DOHH2 (cell line): Measurements from ENCODE around the gene EIF4E2.

ENCODE experiments used
- H3F3A ChIP-seq: fragments of 200-600 bp; sonication (generic), shearing (Covaris generic); 2 replicates; pipeline ENCODE4 v1.6.0; 2016; ENCODE audit warnings: antibody characterized with exemption, mild to moderate bottlenecking; ENCODE audit not compliant: control insufficient read depth, insufficient read depth
- H3K27ac ChIP-seq: fragments of 200-600 bp; sonication (generic); 2 replicates; pipeline ENCODE4 v1.5.1; 2014; ENCODE audit warnings: low read depth, mild to moderate bottlenecking, low read length, moderate library complexity
- H3K27me3 ChIP-seq: fragments of 200-600 bp; sonication (generic); 2 replicates; pipeline ENCODE4 v1.6.1; 2014; ENCODE audit warnings: mild to moderate bottlenecking, low read length, mixed read lengths; ENCODE audit not compliant: control insufficient read depth
- H3K36me3 ChIP-seq: fragments of 200-600 bp; sonication (generic); 2 replicates; pipeline ENCODE4 v1.6.1; 2014; ENCODE audit warnings: mild to moderate bottlenecking, low read length, moderate library complexity, mixed read lengths; ENCODE audit not compliant: control insufficient read depth
- H3K4me1 ChIP-seq: fragments of 200-600 bp; sonication (generic); 2 replicates; pipeline ENCODE4 v1.6.1; 2014; ENCODE audit warnings: mild to moderate bottlenecking, low read length, mixed read lengths; ENCODE audit not compliant: control insufficient read depth
- H3K4me2 ChIP-seq: fragments of 200-600 bp; sonication (generic); 2 replicates; pipeline ENCODE4 v1.6.0; 2014; ENCODE audit warnings: mild to moderate bottlenecking, low read length, moderate library complexity
- H3K4me3 ChIP-seq: fragments of 200-600 bp; sonication (generic); 2 replicates; pipeline ENCODE4 v1.5.1; 2014; ENCODE audit warnings: mild to moderate bottlenecking, low read length, mixed read lengths
- H3K79me2 ChIP-seq: fragments of 200-600 bp; sonication (generic); 2 replicates; pipeline ENCODE4 v1.6.1; 2014; ENCODE audit warnings: mild to moderate bottlenecking, low read length, mixed read lengths; ENCODE audit not compliant: control insufficient read depth
- H3K9me2 ChIP-seq: fragments of 200-600 bp; sonication (generic); replicated peaks from 2 replicates; pipeline ENCODE4 v1.6.1; 2014; ENCODE audit warnings: mild to moderate bottlenecking, low read length, mixed read lengths; ENCODE audit not compliant: control insufficient read depth
- H3K9me3 ChIP-seq: fragments of 200-600 bp; sonication (generic); 2 replicates; pipeline ENCODE4 v1.6.1; 2014; ENCODE audit warnings: antibody characterized with exemption, low read length, mixed read lengths; ENCODE audit not compliant: control insufficient read depth, insufficient read depth
- H4K20me1 ChIP-seq: fragments of 200-600 bp; sonication (generic); 2 replicates; pipeline ENCODE4 v1.6.0; 2014; ENCODE audit warnings: low read depth, mild to moderate bottlenecking, antibody characterized with exemption, low read length, moderate library complexity; ENCODE audit not compliant: control insufficient read depth, insufficient read depth
- CTCF ChIP-seq: fragments of 200-600 bp; sonication (generic); IDR thresholded peaks from one replicate; pipeline ENCODE4 v1.5.1; 2014; ENCODE audit warnings: antibody characterized with exemption, mild to moderate bottlenecking, low read depth, low read length; ENCODE audit not compliant: poor library complexity, severe bottlenecking
- EZH2phosphoT487 ChIP-seq: fragments of 200-600 bp; sonication (generic); IDR thresholded peaks from 2 replicates; pipeline ENCODE4 v1.6.1; 2017; ENCODE audit warnings: borderline replicate concordance, mild to moderate bottlenecking, antibody characterized with exemption, low read length, moderate library complexity, mixed read lengths

Gene EIF4E2

DNA sequence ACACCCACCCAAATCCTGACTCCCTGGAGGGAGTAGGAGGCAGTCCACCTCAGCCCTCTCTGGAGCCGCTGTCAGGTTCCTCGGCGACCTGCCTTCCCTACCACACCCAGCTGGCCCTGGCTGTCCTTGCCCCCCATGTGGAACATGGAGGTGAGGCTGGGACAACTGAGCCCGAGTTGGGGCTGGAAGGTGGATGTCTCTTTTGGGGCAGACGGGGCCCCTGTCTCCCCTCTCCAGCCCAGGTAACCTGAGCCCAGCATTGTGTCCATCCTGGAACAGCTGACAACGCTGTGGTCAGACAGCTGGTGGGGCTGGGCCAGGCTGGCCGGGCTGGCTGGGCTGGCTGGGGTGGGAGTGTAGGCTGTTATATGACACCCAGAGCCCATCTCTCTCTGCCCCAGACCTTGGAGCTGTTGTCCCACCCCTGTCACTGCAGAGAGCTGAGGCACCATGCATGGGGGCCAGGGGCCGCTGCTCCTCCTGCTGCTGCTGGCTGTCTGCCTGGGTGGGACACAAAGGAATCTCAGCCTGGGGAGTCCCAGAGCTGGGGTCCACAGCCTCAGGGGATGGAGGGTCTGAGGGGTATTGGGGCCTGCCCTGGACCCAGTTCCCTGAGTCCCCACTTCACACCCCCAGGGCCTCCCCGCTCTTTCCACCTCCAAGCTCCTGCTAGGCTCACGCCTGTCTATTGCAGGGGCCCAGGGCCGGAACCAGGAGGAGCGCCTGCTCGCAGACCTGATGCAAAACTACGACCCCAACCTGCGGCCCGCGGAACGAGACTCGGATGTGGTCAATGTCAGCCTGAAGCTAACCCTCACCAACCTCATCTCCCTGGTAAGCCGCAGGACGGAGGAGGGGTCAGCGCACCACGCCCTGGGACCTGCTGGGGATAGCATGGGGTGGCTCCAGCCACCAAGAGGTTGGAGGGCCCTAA lies 10.9 kb upstream of the EIF4E2 start, which contains the start of gene CHRNG:
CHRNG (plus strand) TSS at position 395 of the 934 bp plus-strand sequence; CDS start at position 451, 56 bp downstream.
- no peaks in the 10 kb centered on the region; the same call in 1 of the 2 replicates for H3F3A ChIP-seq
- no peak for TF ChIP-seq EZH2phosphoT487
- no peak for TF ChIP-seq CTCF
- H3K9me3 ChIP-seq: no peaks in the 10 kb centered on the region
- H3K36me3 ChIP-seq: no peaks in the 10 kb centered on the region
- no peak within 1 kb of the TSS for H3K4me3 ChIP-seq
- H4K20me1 ChIP-seq: no peaks in the 10 kb centered on the region; the same call in 1 of the 2 replicates
- peaks cover 19% of the 10 kb centered on the region for H3K4me1 ChIP-seq
- no peaks in the 10 kb centered on the region for H3K9me2 ChIP-seq
- H3K27ac ChIP-seq: no peak within 1 kb of the TSS
- no peak within 1 kb of the TSS for H3K4me2 ChIP-seq
- no peaks in the 10 kb centered on the region for H3K27me3 ChIP-seq
- no peaks in the 10 kb centered on the region for H3K79me2 ChIP-seq

DNA sequence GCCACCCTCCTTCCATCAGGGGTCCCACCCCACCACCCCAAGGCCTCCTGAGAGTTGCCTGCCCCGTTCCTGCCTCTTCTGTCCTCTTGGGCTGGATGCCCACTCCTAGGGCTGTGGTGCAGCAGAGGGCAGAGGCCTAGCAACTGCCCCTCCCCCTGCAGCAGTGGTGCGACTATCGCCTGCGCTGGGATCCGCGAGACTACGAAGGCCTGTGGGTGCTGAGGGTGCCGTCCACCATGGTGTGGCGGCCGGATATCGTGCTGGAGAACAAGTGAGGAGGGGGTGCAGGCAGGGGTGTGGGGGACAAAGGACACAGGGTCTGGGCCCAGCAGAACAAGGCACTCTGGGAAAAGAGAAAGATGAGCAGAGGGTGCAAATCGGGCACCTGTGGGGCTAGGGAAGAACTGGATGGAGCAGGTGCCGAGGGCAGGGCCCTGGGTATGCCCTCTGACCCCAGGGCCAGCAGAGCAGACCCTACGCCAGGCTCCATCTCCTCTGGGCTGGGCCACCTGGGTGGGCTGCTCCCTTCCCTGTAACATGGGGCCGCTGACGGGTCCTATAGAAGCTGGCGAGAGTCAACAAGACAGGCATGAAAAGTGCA lies 9.9 kb upstream of the EIF4E2 start:
- H3K27me3 ChIP-seq: no peaks in the 10 kb centered on the region
- TF ChIP-seq EZH2phosphoT487 (no peak), CTCF (no peak)
- no peak overlapping the region for H3K27ac ChIP-seq
- H3F3A ChIP-seq: no peaks in the 10 kb centered on the region; the same call in 1 of the 2 replicates
- no peaks in the 10 kb centered on the region for H3K9me3 ChIP-seq
- H4K20me1 ChIP-seq: no peaks in the 10 kb centered on the region; the same call in 1 of the 2 replicates
- H3K79me2 ChIP-seq: peaks cover 3% of the 10 kb centered on the region
- H3K4me3 ChIP-seq: no peak overlapping the region
- peaks cover 19% of the 10 kb centered on the region for H3K4me1 ChIP-seq
- peaks cover 3% of the 10 kb centered on the region; the same call in 1 of the 2 replicates for H3K36me3 ChIP-seq
- no peaks in the 10 kb centered on the region for H3K9me2 ChIP-seq
- H3K4me2 ChIP-seq: no peak overlapping the region

GRCh38 chr2:232541195-232541960 lies 9.1 kb upstream of the EIF4E2 start:
- peaks cover 19% of the 10 kb centered on the region for H3K4me1 ChIP-seq
- peaks cover 9% of the 10 kb centered on the region for H3K36me3 ChIP-seq
- no peaks in the 10 kb centered on the region; the same call in 1 of the 2 replicates for H3F3A ChIP-seq
- H3K27me3 ChIP-seq: no peaks in the 10 kb centered on the region
- no peak overlapping the region for H3K4me3 ChIP-seq
- no peaks in the 10 kb centered on the region for H3K9me2 ChIP-seq
- no peaks in the 10 kb centered on the region for H3K9me3 ChIP-seq
- peaks cover 11% of the 10 kb centered on the region for H3K79me2 ChIP-seq
- H3K27ac ChIP-seq: no peak overlapping the region
- TF ChIP-seq EZH2phosphoT487 (no peak), CTCF (no peak)
- H3K4me2 ChIP-seq: no peak overlapping the region
- H4K20me1 ChIP-seq: no peaks in the 10 kb centered on the region; the same call in 1 of the 2 replicates
